HEK293T (cell line): ENCODE measurements around the gene SH2D6.

Experiments used
- CTCF ChIA-PET: fragments of 350-600 bp; formaldehyde crosslinking; extraction: SDS; loops from one replicate; lab custom pipeline; 2021; ENCODE audit warnings: antibody characterized with exemption, inconsistent platforms; lab: Yijun Ruan, JAX
- POLR2A ChIA-PET: fragments of 350-600 bp; formaldehyde crosslinking; extraction: SDS; loops from one replicate; lab custom pipeline; 2020; ENCODE audit warnings: antibody characterized with exemption, inconsistent platforms; lab: Yijun Ruan, JAX
- DNase-seq: peaks from one replicate; pipeline ENCODE4 v3.0.0; 2012; ENCODE audit warnings: mixed read lengths; ENCODE audit errors: extremely low spot score
- ARNT ChIP-seq: fragments of 450-650 bp; IDR thresholded peaks from 2 replicates; pipeline ENCODE4 v1.6.1; 2017; ENCODE audit warnings: mild to moderate bottlenecking
- BHLHE40 ChIP-seq: fragments of 450-650 bp; IDR thresholded peaks from 2 replicates; pipeline ENCODE4 v1.6.1; 2016; ENCODE audit warnings: mild to moderate bottlenecking, moderate library complexity, borderline replicate concordance
- CTBP1 ChIP-seq: fragments of 450-650 bp; IDR thresholded peaks from 2 replicates; pipeline ENCODE4 v1.6.1; 2016; ENCODE audit warnings: borderline replicate concordance
- ELF4 ChIP-seq: fragments of 450-650 bp; IDR thresholded peaks from 2 replicates; pipeline ENCODE4 v1.6.1; 2017; ENCODE audit warnings: antibody characterized with exemption
- FOXA1 ChIP-seq: fragments of 450-650 bp; IDR thresholded peaks from 2 replicates; pipeline ENCODE4 v1.6.1; 2016; ENCODE audit warnings: mild to moderate bottlenecking
- FOXK2 ChIP-seq: fragments of 450-650 bp; IDR thresholded peaks from 2 replicates; pipeline ENCODE4 v1.6.1; 2016; ENCODE audit warnings: mild to moderate bottlenecking
- FOXM1 ChIP-seq: fragments of 450-650 bp; IDR thresholded peaks from 2 replicates; pipeline ENCODE4 v1.6.1; 2017; ENCODE audit warnings: mild to moderate bottlenecking, borderline replicate concordance
- HDGF ChIP-seq: fragments of 450-650 bp; IDR thresholded peaks from 2 replicates; pipeline ENCODE4 v1.6.1; 2017; ENCODE audit warnings: antibody characterized with exemption, borderline replicate concordance
- L3MBTL2 ChIP-seq: fragments of 450-650 bp; conservative IDR thresholded peaks from 2 replicates; pipeline ENCODE4 v1.6.1; 2016; ENCODE audit warnings: mild to moderate bottlenecking
- LEF1 ChIP-seq: fragments of 450-650 bp; IDR thresholded peaks from 2 replicates; pipeline ENCODE4 v1.6.1; 2017; ENCODE audit warnings: mild to moderate bottlenecking, borderline replicate concordance
- NFRKB ChIP-seq: fragments of 450-650 bp; IDR thresholded peaks from 2 replicates; pipeline ENCODE4 v1.6.1; 2016; ENCODE audit warnings: mild to moderate bottlenecking, moderate library complexity
- PKNOX1 ChIP-seq: fragments of 450-650 bp; IDR thresholded peaks from 2 replicates; pipeline ENCODE4 v1.6.1; 2016
- SP1 ChIP-seq: fragments of 450-650 bp; IDR thresholded peaks from 2 replicates; pipeline ENCODE4 v1.6.1; 2017
- SUZ12 ChIP-seq: fragments of 450-650 bp; IDR thresholded peaks from 2 replicates; pipeline ENCODE4 v1.6.1; 2016; ENCODE audit warnings: mild to moderate bottlenecking
- TARDBP ChIP-seq: fragments of 450-650 bp; IDR thresholded peaks from 2 replicates; pipeline ENCODE4 v1.6.1; 2016
- ZNF384 ChIP-seq: fragments of 450-650 bp; IDR thresholded peaks from 2 replicates; pipeline ENCODE4 v1.6.1; 2016

Gene SH2D6

DNA sequence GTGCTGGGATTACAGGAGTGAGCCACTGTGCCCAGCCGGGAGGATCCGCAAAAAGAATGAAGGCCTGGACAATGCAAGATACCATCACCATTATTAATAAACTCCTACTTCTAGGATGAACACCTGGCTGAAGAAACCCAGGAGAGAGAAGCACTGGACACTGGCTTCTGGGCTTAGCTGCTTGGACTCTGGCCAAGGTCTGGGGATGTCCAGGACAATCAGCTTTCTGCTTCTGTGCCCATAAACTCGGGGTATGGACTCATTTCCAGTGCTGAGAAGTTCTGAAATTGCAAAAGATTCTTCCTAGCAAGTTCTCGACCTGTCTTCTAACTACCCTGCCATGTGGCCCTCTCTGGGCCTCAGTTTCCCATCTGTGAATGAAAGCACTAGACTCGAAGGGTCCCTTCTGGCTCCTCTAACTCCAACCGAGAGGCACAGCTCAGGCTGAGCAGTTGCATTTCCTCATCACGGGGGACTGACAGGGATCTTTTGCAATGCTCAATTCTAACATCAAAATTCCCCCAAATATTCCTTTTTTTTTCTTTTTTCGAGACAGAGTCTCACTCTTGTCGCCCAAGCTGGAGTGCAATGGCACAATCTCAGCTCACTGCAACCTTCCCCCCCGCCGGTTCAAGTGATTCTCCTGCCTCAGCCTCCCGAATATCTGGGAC, 2.4 kb upstream of the SH2D6 start:
- ChIA-PET POLR2A (interaction anchor here (0.9 to 2.0 kb wide), 2 partner anchors 122 to 145 kb away, joined by 3 to 9 read pairs; partner anchors contain the start of genes GGCX and MAT2A), CTCF (interaction anchor here (0.6 kb wide), 1 partner anchor 24 kb away, joined by 3 read pairs; no protein-coding TSS in a partner anchor)
- TF ChIP-seq SUZ12 (no peak), HDGF (no peak), FOXM1 (no peak), ZNF384 (no peak), LEF1 (no peak), FOXK2 (no peak), PKNOX1 (no peak), L3MBTL2 (no peak), TARDBP (no peak), FOXA1 (no peak), ELF4 (no peak), CTBP1 (no peak), BHLHE40 (no peak), NFRKB (no peak), SP1 (no peak), ARNT (no peak)
- no peak for DNase-seq

DNA sequence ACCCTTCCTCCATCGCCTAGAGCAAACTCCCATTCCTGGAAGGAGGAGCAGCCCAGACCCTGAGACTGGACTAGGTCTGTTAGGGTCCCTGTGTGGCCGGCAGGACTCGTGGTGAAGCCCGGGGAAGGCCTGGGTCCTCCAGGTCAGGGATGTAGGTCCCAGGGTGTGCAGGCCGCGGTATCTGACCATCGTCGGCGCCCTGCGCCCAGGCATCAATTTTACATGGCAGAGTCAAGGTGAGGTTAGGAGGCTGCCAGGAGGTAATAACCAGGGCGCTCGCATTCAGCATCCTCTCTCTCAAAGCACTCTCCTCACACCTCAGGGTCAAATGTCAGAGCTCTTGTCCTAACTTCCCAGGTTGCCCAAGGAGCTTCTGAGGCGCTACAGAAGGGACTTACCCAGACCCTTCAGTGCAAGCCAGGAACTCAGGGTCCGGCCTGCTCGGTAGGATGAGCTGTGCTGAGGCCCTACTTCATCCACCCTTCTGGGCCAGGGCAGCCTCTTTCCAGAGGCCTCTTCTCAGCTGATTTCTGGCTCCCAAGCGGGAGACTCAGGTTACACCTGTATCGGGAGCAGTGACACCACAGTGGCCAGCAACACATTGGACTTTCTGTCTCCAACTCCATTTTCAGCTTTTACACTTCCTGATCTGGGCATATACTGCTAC, 628 bp downstream of the SH2D6 start:
- POLR2A ChIA-PET = interaction anchor here (0.6 to 4.4 kb wide), 29 partner anchors 9 to 218 kb away, joined by 3 to 105 read pairs (median 6); partner anchors contain the start of genes C2orf68, ELMOD3, GGCX and MAT2A
- TF ChIP-seq FOXK2 (no peak), SUZ12 (no peak), FOXM1 (no peak), ARNT (no peak), BHLHE40 (no peak), ELF4 (no peak), ZNF384 (no peak), CTBP1 (no peak), NFRKB (no peak), TARDBP (no peak)
- no peak for DNase-seq
- CTCF ChIA-PET = interaction anchor here (0.7 to 4.0 kb wide), 5 partner anchors 10 to 143 kb away, joined by 3 to 68 read pairs (median 4); partner anchors contain the start of gene MAT2A

DNA sequence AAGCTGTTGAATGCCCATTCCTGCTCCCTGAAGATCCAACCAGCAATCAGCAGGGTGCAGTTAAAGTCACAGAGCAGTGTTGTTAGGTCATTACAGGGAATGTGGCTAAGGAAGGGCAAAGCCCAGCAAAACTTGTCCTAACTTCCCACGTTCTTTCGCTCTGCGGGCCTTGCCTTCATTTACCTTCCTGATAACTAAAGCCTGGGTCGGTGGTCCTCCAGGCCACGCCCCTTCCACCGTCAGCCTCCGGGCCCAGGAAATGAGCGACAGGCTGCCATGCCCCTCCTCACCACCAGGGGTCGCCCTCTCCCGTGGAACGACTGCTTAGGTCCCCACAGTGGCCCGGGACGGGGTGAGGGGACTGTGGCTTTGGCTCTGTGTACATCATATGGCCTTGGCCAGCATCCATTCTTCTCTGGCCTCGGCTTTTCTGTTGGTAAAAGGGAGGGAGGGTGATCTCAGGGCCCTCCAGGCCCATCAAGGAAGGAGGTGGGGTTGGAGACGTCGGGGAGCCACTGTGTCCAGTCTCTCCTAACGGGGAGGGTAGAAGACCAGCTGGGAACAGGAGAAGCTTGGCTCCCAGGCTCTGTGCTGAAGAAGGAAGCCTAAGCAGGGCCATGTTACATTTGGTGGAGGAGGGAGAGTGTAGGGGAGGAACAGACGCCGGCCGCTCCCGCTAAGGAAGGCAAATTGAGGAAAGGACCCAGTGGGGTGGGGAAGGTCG, 2.2 kb downstream of the SH2D6 start:
- POLR2A ChIA-PET = interaction anchor here (1.0 to 4.4 kb wide), 12 partner anchors 11 to 139 kb away, joined by 3 to 105 read pairs (median 18); partner anchors contain the start of genes ELMOD3, GGCX, MAT2A and RETSAT
- CTCF ChIA-PET = interaction anchor here (0.7 to 4.0 kb wide), 8 partner anchors 9 to 136 kb away, joined by 3 to 68 read pairs (median 4); partner anchors contain the start of gene MAT2A
- peak; percentile 89 for TF ChIP-seq PKNOX1
- TF ChIP-seq SP1 = no peak
- TF ChIP-seq L3MBTL2 = no peak
- no peak for TF ChIP-seq HDGF
- TF ChIP-seq FOXK2 = no peak
- DNase-seq = peak; percentile 88

GRCh38 chr2:85421260-85422071, 3.0 kb downstream of the SH2D6 start:
- no peak for DNase-seq
- ChIA-PET CTCF (interaction anchor here (0.6 to 4.0 kb wide), 5 partner anchors 115 to 140 kb away, joined by 4 to 68 read pairs (median 5); partner anchors contain the start of genes GGCX and MAT2A), POLR2A (interaction anchor here (1.0 to 4.2 kb wide), 5 partner anchors 16 to 129 kb away, joined by 3 to 105 read pairs (median 23); partner anchors contain the start of gene MAT2A)
- no peak for TF ChIP-seq FOXK2
- TF ChIP-seq SUZ12 = no peak
- TF ChIP-seq SP1 = no peak
- TF ChIP-seq BHLHE40 = no peak
- no peak for TF ChIP-seq TARDBP
- TF ChIP-seq L3MBTL2 = no peak
- TF ChIP-seq CTBP1 = no peak
- no peak for TF ChIP-seq HDGF
- TF ChIP-seq ELF4 = no peak
- TF ChIP-seq NFRKB = no peak
- no peak for TF ChIP-seq FOXM1
- no peak for TF ChIP-seq ARNT
- TF ChIP-seq LEF1 = no peak
- TF ChIP-seq FOXA1 = no peak
- TF ChIP-seq ZNF384 = no peak

DNA sequence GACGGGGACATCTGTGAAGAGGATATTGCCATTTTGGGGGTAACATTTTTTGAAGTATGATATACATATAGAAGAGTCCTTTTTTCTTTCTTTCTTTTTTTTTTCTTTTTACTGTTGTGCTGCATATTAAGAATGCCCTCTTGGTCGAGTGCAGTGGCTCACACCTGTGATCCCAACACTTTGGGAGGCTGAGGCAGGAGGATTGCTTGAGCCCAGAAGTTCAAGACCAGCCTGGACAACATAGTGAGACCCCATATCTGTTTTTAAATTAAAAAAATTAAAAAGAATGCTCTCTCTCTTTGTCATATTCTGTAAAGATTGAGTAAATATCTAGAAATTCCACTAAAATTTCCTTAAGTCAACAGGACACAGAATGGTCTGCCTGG, 3.6 kb downstream of the SH2D6 start:
- ChIA-PET POLR2A (interaction anchor here (1.0 to 4.2 kb wide), 3 partner anchors 27 to 128 kb away, joined by 3 to 105 read pairs (median 76); partner anchors contain the start of gene MAT2A), CTCF (interaction anchor here (0.6 to 4.0 kb wide), 2 partner anchors 129 to 139 kb away, joined by 6 to 68 read pairs; partner anchors contain the start of gene GGCX)
- TF ChIP-seq CTBP1 = no peak
- TF ChIP-seq ELF4 = no peak
- no peak for TF ChIP-seq SUZ12
- no peak for TF ChIP-seq L3MBTL2
- TF ChIP-seq HDGF = no peak
- no peak for TF ChIP-seq TARDBP
- no peak for TF ChIP-seq FOXK2
- no peak for TF ChIP-seq ARNT
- no peak for TF ChIP-seq BHLHE40
- no peak for TF ChIP-seq LEF1
- TF ChIP-seq FOXM1 = no peak
- no peak for TF ChIP-seq NFRKB
- no peak for TF ChIP-seq SP1
- no peak for TF ChIP-seq PKNOX1
- no peak for TF ChIP-seq ZNF384
- no peak for DNase-seq
